Stimulated activated CD4-positive, alpha-beta T cell treated with anti-CD3 and anti-CD28 coated beads, Interleukin-1b, Interleukin-23, amount 100 ng/mL, for 24 hours (primary cell): ENCODE measurements around the gene TGFBR3L.

ENCODE experiments used
- DNase-seq, 4 experiments: peaks; one replicate each; pipeline ENCODE4 v3.0.0-alpha.2; 2020; ENCODE audit warnings: low read depth in 4 of 4, low spot score in 1 of 4

TGFBR3L gene

GRCh38 chr19:7903244-7904073 lies 11.2 kb upstream of the TGFBR3L start, which contains the start of gene MAP2K7:
TSS of gene MAP2K7 (plus strand) at chr19:7903877. CDS start at chr19:7903945, 68 bp downstream.
- peak; percentile 100 for DNase-seq

GRCh38 chr19:7904074-7905020 lies 10.3 kb upstream of the TGFBR3L start:
- peak in 1 of 4 experiments; percentile 38 for DNase-seq

- DNase-seq = no peak
Observed at GRCh38 chr19:7905268-7905667, 9.4 kb upstream of the TGFBR3L start.

DNA sequence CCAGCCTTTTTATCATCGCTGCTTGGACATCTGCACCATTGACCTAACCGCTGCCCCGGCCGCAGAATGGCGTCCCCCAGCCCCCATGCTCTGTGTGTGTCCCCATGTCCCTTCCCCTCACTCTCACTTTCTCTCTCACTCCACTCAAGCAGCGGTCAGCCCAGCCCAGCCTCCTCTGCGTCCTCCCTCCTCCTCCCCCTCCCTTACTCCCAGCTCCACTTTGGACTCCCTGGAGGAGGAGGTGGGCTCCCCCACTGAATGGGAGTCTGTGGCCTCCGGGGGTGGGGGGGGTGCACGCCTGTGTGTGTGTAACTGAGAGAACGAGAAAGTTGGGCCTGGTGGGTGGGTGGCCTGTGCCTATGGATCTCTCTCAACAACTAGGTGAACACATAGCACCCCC lies 8.8 kb upstream of the TGFBR3L start:
- no peak for DNase-seq

GRCh38 chr19:7907122-7907521 lies 7.5 kb upstream of the TGFBR3L start:
- no peak for DNase-seq

DNA sequence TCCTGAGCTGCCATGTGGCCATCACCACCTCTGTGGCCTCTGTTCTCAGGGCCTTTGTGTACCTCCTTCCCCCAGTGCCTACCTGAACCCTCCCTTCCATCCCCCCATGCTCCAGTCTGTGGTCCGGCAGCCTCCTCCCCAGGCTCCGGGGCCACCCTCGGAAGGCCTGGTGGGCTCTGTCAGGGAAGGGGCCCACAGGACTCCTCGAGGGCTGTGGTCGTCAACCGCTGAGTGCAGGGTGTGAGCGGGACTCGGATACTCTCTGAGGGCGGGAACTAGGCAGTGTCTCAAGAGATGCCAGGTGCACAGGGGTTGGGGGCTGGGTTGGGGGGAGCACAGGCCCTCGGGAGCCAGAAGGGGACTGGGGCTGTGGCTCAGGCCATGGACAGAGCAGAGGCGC lies 7.1 kb upstream of the TGFBR3L start:
- no peak for DNase-seq

DNA sequence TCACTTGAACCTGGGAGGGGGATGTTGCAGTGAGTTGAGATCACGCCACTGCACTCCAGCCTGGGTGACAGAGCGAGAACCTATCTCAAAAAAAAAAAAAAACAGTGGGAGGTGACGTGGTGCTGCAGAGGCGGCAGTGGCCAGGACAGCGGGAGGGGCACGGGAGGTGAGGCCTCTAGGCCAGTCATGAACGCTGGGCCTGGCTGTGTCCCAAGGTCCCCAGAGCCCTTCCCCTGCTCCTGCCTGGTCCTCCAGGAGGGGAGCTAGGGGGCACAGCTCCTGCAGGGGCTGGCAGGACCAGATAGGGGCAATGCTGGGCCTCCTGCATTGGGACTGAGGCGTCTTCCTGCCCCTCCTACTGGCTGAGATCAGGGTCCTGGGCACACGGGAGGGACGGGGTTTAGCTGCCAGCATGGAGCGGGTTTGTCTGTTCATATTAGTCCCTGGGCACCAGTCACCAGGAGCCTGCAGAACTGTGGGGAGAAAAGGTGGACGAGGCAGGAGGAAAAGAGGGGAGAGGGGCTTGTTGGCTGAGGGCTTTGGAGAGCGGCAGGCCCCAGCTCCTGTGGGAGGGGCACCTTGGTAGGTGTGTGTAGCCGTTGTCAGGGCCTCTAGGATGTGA lies 6.4 kb upstream of the TGFBR3L start:
- no peak for DNase-seq

DNA sequence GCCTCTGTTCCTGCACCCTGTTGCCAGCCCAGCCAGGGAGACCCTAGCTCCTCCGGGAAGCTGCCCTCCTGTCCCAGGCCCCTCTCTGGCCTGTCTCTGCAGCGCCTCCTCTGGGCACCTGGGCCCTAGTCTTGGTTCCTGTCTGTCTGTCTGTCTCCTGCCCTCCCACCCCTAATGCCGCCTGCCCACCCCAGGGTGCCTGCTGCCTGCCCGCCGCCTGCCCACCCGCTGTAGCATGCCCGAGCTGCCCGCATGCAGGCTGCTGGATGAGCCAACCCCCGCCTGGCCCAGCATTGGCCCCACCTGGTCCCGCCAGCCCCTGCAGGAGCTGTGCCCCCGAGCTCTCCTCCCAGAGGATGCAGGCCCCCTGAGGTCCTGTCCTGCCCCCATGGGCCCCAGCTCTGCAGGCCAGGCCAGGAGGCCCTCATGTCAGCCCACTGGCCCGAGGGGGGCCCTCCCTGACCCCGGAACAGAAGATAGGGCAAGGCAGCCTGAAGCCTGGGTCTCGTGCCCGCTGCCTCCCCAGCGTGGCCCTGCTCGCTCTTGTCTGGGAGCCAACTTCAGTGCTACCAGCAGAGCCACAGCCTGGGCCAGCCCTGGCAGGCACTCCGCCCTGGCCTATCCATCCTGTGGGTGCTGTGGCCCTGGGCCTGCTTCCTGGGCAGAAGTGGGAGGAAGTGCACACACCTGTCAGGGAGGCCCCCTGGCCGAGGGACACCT lies 5.7 kb upstream of the TGFBR3L start:
- no peak for DNase-seq

GRCh38 chr19:7909471-7910067 lies 5.1 kb upstream of the TGFBR3L start:
- DNase-seq = no peak

- DNase-seq = no peak
Observed at GRCh38 chr19:7910321-7911161, 4.1 kb upstream of the TGFBR3L start.

DNA sequence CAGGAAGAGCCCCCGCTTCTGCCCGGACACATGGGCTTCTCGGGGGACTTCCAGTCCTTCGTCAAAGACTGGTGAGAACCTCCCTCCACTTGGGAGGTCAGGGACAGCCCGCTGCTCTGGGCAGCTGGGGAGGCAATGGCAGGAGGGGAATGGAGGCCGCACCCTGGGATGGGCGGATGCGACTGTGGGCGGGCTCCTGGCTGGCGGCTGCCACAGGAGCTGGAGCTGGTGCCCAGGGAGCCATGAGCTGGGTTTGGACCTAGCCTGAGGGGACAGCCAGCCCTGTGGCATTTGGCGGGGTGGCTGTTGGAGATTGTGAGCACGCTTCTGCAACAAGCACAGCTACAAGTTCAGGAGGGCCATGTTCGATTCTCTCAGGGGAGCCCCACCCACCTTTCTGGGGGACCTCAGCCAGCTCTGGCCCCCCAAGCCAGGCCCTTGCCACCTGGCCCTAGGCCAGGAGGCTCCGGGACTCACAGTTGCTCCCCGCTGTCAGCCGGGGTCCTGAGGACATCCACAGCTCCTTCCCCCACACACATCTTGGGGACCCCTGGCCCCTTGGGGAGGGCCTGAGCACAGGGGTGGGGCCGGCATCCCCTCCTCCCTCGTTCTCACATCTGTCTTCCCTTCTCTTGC lies 3.0 kb upstream of the TGFBR3L start:
- DNase-seq = no peak

DNA sequence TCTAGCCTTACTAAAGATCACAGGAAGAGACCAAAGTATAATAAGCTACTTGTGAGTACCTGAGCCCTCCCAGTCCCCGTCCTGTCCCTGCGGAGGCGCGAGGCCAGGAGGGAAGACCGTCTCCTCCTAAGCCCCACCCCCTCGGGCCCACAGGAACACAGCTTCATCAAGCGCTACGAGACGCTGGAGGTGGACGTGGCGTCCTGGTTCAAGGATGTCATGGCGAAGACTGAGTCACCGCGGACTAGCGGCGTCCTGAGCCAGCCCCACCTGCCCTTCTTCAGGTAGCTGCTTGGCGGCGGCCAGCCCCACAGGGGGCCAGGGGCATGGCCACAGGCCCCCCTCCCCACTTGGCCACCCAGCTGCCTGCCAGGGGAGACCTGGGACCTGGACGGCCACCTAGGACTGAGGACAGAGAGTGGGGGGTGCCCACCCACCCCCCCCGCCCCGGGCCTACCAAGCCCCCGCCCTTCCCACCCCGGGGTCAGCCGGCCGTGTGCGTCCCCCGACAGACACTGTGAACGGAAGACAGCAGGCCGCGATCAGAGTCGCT lies 2.4 kb upstream of the TGFBR3L start:
- no peak for DNase-seq

GRCh38 chr19:7912697-7913564 lies 1.7 kb upstream of the TGFBR3L start:
- no peak for DNase-seq

- no peak for DNase-seq
Observed at GRCh38 chr19:7913652-7914051, 978 bp upstream of the TGFBR3L start.

DNA sequence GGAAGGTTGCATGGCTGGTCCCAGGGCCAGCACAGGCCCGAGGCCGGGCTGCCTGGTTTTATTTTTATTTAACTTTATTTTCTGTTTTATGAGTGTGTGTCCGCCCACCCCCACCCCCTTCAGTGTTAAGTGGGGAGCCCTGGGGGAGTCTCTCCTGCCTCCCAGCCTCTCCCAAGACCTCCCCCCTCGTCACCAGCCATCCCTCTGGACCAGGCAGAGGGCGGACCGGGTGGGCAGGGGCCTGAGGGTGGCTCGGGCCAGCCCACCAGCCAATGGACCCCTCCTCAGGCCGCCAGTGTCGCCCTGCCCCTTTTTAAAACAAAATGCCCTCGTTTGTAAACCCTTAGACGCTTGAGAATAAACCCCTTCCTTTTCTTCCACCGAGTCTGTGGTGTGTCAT lies 531 bp upstream of the TGFBR3L start:
- DNase-seq = no peak

DNA sequence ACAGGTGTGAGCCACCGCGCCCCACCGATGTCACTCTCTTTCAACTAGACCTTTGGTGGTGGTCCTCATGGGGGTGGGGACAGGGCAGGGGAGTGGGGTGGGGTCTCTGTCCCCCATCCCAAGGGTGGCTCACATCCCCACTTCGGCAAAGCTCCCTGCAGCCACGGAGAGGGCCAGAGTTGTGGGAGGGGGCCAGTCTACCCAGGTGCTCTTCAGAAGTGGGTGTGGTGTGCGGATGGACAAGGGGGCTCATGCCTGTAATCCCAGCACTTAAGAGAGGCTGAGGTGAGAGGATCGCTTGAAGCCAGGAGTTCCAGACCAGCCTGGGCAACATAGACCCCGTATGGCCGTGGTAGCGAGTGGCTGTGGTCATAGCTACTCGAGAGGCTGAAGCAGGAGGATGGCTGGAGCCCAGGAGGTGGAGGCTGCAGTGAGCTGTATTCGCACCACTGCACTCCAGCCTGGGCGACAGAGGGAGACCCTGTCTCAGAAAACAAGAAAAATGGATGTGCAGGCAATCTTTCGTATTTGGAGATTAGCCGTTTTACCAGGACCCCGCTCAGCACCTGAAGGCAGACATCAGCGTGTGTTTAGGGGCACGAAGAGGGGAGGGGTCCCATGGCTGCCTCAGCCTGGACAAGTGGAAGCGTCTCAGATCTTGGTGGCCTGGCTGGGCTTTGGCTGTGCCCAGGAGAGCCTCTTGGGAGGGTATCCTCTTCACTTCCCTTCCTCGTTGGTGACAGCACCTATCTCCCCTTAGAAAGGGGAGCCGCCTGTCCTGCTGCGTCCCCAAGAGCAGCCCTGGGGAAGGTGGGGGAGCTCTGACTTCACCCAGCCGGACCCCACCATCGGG lies 846 bp downstream of the TGFBR3L start:
- no peak for DNase-seq
